Skeletal muscle satellite cell (primary cell): ENCODE results near the gene PHF11.

Experiments
- H3K27me3 ChIP-seq: 2 replicates; pipeline ENCODE4 v1.7.0; 2013; ENCODE audit warnings: low read length; ENCODE audit not compliant: control insufficient read depth, insufficient read depth
- H3K36me3 ChIP-seq: 2 replicates; pipeline ENCODE4 v1.7.0; 2013; ENCODE audit warnings: mild to moderate bottlenecking, control low read depth, low read length; ENCODE audit not compliant: insufficient read depth
- H3K4me1 ChIP-seq: 2 replicates; pipeline ENCODE4 v1.7.0; 2013; ENCODE audit warnings: low read length; ENCODE audit not compliant: control insufficient read depth, insufficient read depth
- H3K4me2 ChIP-seq: 2 replicates; pipeline ENCODE4 v1.7.0; 2013; ENCODE audit warnings: mild to moderate bottlenecking, low read length
- H3K4me3 ChIP-seq: 2 replicates; pipeline ENCODE4 v1.7.0; 2013; ENCODE audit warnings: low read length
- H3K9ac ChIP-seq: 2 replicates; pipeline ENCODE4 v1.7.0; 2013; ENCODE audit warnings: mild to moderate bottlenecking, low read depth, low read length, moderate library complexity
- H3K9me3 ChIP-seq: replicated peaks from 2 replicates; pipeline ENCODE4 v1.7.0; 2013; ENCODE audit warnings: mild to moderate bottlenecking, control low read depth, low read length

PHF11 gene

GRCh38 chr13:49571299-49572240 is 75.8 kb downstream of the PHF11 start:
- no peaks in the 10 kb centered on the region for H3K9me3 ChIP-seq
- peaks cover 6% of the 10 kb centered on the region for H3K36me3 ChIP-seq
- H3K27me3 ChIP-seq: no peaks in the 10 kb centered on the region
- peaks cover 4% of the 10 kb centered on the region for H3K4me1 ChIP-seq
- H3K4me3 ChIP-seq: no peak overlapping the region
- H3K4me2 ChIP-seq: no peak overlapping the region
- no peak overlapping the region for H3K9ac ChIP-seq
